Measurements from ENCODE around the gene CLSTN2.

The CLSTN2 gene

GRCh38 chr3:140284372-140284771 is 349.4 kb downstream of the CLSTN2 start:
- no peak for DNase-seq (ENCODE audit: low read depth, low spot score)
- no peak overlapping the region for H3K4me3 ChIP-seq (ENCODE audit: low read length)

- no peak for DNase-seq (ENCODE audit: low read depth, low spot score)
These were observed 350.4 kb downstream of the CLSTN2 start for GRCh38 chr3:140285380-140285779.

GRCh38 chr3:140288595-140288994 is 353.6 kb downstream of the CLSTN2 start:
- no peak overlapping the region for H3K4me3 ChIP-seq (ENCODE audit: low read length)
- DNase-seq (ENCODE audit: low read depth, low spot score) = no peak

More at GRCh38 chr3:140285380-140285779, 350.4 kb downstream of the CLSTN2 start:
- H3K4me3 ChIP-seq (ENCODE audit: low read length) = no peak overlapping the region

GRCh38 chr3:140290105-140290504 is 355.1 kb downstream of the CLSTN2 start:
- no peak overlapping the region for H3K4me3 ChIP-seq (ENCODE audit: low read length)
- DNase-seq (ENCODE audit: low read depth, low spot score) = no peak

- no peak for DNase-seq (ENCODE audit: low read depth, low spot score)
- no peak overlapping the region for H3K4me3 ChIP-seq (ENCODE audit: low read length)
These were observed 357.2 kb downstream of the CLSTN2 start for GRCh38 chr3:140292170-140292569.

GRCh38 chr3:140292684-140293083 is 357.7 kb downstream of the CLSTN2 start:
- DNase-seq (ENCODE audit: low read depth, low spot score) = no peak

GRCh38 chr3:140294058-140294457 is 359.1 kb downstream of the CLSTN2 start:
- no peak overlapping the region for H3K4me3 ChIP-seq (ENCODE audit: low read length)
- DNase-seq (ENCODE audit: low read depth, low spot score) = no peak

More at GRCh38 chr3:140292684-140293083, 357.7 kb downstream of the CLSTN2 start:
- no peak overlapping the region for H3K4me3 ChIP-seq (ENCODE audit: low read length)

GRCh38 chr3:140296796-140297352 is 361.9 kb downstream of the CLSTN2 start:
- DNase-seq (ENCODE audit: low read depth, low spot score) = no peak
- H3K4me3 ChIP-seq (ENCODE audit: low read length) = no peak overlapping the region

- H3K4me3 ChIP-seq (ENCODE audit: low read length) = no peak overlapping the region
- DNase-seq (ENCODE audit: low read depth, low spot score) = no peak
These were observed 363.1 kb downstream of the CLSTN2 start for GRCh38 chr3:140298043-140298442.

- no peak overlapping the region for H3K4me3 ChIP-seq (ENCODE audit: low read length)
- DNase-seq (ENCODE audit: low read depth, low spot score) = no peak
These were observed 363.6 kb downstream of the CLSTN2 start for GRCh38 chr3:140298569-140299070.

- no peak for DNase-seq (ENCODE audit: low read depth, low spot score)
These were observed 368.9 kb downstream of the CLSTN2 start for GRCh38 chr3:140303875-140304274.

GRCh38 chr3:140308535-140308934 is 373.6 kb downstream of the CLSTN2 start:
- DNase-seq (ENCODE audit: low read depth, low spot score) = no peak
- no peak overlapping the region for H3K4me3 ChIP-seq (ENCODE audit: low read length)

More at GRCh38 chr3:140303875-140304274, 368.9 kb downstream of the CLSTN2 start:
- no peak overlapping the region for H3K4me3 ChIP-seq (ENCODE audit: low read length)

- H3K4me3 ChIP-seq (ENCODE audit: low read length) = no peak overlapping the region
- no peak for DNase-seq (ENCODE audit: low read depth, low spot score)
These were observed 376.4 kb downstream of the CLSTN2 start for GRCh38 chr3:140311428-140311827.

- DNase-seq (ENCODE audit: low read depth, low spot score) = no peak
- H3K4me3 ChIP-seq (ENCODE audit: low read length) = no peak overlapping the region
These were observed 381.0 kb downstream of the CLSTN2 start for GRCh38 chr3:140315955-140316354.

- DNase-seq (ENCODE audit: low read depth, low spot score) = no peak
- no peak overlapping the region for H3K4me3 ChIP-seq (ENCODE audit: low read length)
These were observed 381.5 kb downstream of the CLSTN2 start for GRCh38 chr3:140316466-140316865.

GRCh38 chr3:140316868-140317400 is 381.9 kb downstream of the CLSTN2 start:
- no peak for DNase-seq (ENCODE audit: low read depth, low spot score)
- H3K4me3 ChIP-seq (ENCODE audit: low read length) = no peak overlapping the region

- no peak for DNase-seq (ENCODE audit: low read depth, low spot score)
- H3K4me3 ChIP-seq (ENCODE audit: low read length) = no peak overlapping the region
These were observed 384.8 kb downstream of the CLSTN2 start for GRCh38 chr3:140319739-140320138.

GRCh38 chr3:140323561-140323960 is 388.6 kb downstream of the CLSTN2 start:
- no peak overlapping the region for H3K4me3 ChIP-seq (ENCODE audit: low read length)
- DNase-seq (ENCODE audit: low read depth, low spot score) = no peak

- no peak overlapping the region for H3K4me3 ChIP-seq (ENCODE audit: low read length)
- DNase-seq (ENCODE audit: low read depth, low spot score) = no peak
These were observed 397.1 kb downstream of the CLSTN2 start for GRCh38 chr3:140332131-140332530.

GRCh38 chr3:140334132-140334929 is 399.3 kb downstream of the CLSTN2 start:
- H3K4me3 ChIP-seq (ENCODE audit: low read length) = no peak overlapping the region
- DNase-seq (ENCODE audit: low read depth, low spot score) = no peak
